GM21390 (cell line): ENCODE results near the gene OR6C75.
"Not testable (repeated sequence)": the region's sequence is repeated elsewhere in the genome, so short reads cannot be mapped to it uniquely, and the experiment has no call there.

ENCODE experiments used
- ATAC-seq: cut with Tn5 transposase; IDR thresholded peaks from one replicate; pipeline ENCODE4 v1.9.1; 2021; ENCODE audit not compliant: unreplicated experiment

OR6C75 gene

DNA sequence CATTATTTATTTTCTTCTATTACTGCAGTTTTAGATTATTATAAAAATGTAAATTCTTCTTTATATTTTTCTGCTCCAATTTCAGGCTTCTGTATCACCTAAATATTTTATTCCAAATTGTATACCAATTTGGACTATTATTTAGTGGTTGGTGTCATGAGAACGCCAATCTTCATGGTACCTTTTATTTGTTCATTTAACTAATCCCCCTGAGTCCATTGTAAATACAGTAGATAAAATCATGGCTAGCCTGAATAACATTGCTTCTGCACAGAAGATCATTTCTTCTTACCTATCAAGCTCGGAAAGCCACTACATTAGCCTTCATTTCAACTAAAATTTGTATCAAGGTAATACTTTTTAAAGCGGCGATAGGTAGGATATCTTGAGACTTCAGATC is at the start of gene OR6C75:
Gene OR6C75 (plus strand): TSS at position 301 of the 400 bp plus-strand sequence. CDS start 2,136 bp downstream, outside the sequence.
- ATAC-seq: no peak

DNA sequence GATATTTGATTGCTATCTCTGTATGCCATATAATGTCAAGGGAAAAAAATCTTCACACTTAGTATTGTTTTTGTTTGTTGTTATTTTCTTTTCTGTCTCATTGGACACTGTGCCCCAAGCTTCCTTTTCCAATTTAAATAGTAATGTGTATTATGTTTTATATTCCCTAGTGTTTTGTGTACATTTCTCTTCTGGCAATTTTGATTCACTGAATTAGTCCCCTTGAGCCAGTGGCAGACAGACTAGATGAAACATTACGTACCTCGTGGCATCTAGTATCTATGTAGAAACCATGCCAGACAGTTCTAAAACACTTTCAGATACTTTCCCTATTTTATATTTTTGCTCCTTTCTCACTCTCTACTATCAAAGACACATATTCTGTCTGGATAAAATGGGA is 48.7 kb upstream of the OR6C75 start, which contains the start of gene OR6C1:
Gene OR6C1 (plus strand): TSS at position 301 of the 400 bp plus-strand sequence. CDS start 6,257 bp downstream, outside the sequence.
- no peak for ATAC-seq

GRCh38 chr12:55320201-55320600 is 42.6 kb upstream of the OR6C75 start:
- no peak for ATAC-seq

DNA sequence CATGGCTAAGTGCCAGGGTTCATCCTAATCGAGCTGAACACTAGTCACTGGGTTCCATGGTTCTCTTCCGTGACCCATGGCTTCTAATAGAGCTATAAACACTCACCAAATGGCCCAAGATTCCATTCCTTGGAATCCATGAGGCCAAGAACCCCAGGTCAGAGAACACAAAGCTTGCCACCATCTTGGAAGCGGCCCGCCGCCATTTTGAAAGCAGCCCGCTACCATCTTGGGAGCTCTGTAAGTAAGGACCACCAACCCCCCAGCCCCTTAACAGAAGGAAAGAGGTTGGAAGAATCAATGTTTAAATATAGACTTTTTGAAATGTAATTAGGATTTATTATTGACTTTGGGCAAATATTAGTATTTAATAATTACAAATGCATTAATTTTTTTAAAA is 37.0 kb upstream of the OR6C75 start:
- not testable (repeated sequence) for ATAC-seq

DNA sequence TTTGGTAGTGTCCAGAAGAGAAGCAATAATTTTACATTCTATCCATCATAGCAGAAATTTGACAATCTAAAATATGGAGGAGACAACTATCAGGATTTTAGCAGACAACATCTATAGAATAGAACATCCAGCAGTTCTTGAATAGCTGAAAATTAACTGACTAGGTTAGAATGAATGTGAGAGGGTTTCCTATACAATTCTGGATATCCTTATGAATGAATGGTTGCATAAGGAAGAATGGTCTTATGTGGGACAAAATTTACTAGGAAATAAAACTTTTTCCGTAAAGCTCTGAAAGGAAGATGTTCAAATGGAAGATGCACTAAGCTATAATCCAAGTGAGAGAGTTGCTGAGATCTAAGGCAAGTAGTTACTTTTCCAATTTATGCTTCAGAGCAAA is 32.3 kb upstream of the OR6C75 start, which contains the start of gene OR6C3:
Gene OR6C3 (plus strand): TSS at position 301 of the 400 bp plus-strand sequence. CDS start 955 bp downstream, outside the sequence.
- no peak for ATAC-seq

- no peak for ATAC-seq
Observed at GRCh38 chr12:55336002-55336401, 26.8 kb upstream of the OR6C75 start.

DNA sequence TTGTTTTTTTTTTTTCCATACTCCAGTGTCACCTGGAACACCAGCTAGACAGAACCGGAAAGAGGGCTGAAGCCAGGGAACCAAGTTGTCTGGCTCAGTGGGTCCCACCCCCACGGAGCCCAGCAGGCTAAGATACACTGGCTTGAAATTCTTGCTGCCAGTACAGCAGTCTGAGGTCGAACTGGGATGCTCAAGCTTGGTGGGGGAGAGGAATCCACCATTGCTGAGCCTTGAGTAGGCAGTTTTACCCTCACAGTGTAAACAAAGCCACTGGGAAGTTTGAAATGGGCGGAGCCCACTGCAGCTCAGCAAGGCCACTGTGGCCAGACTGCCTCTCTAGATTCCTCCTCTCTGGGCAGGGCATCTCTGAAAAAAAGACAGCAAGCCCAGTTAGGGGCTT is 7.4 kb upstream of the OR6C75 start:
- not testable (repeated sequence) for ATAC-seq

DNA sequence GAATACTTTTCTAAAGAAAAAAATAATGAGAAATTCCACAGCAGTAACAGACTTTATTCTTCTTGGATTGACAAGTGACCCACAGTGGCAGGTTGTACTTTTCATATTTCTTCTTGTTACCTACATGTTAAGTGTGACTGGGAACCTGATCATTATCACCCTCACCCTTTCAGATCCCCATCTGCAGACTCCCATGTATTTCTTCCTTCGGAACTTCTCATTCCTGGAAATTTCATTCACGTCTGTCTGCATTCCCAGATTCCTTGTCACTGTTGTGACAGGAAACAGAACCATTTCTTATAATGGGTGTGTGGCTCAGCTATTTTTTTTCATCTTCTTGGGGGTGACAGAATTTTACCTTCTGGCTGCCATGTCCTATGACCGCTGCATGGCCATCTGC is 2.3 kb downstream of the OR6C75 start:
- no peak for ATAC-seq

GRCh38 chr12:55372521-55372920 is 9.7 kb downstream of the OR6C75 start:
- no peak for ATAC-seq

DNA sequence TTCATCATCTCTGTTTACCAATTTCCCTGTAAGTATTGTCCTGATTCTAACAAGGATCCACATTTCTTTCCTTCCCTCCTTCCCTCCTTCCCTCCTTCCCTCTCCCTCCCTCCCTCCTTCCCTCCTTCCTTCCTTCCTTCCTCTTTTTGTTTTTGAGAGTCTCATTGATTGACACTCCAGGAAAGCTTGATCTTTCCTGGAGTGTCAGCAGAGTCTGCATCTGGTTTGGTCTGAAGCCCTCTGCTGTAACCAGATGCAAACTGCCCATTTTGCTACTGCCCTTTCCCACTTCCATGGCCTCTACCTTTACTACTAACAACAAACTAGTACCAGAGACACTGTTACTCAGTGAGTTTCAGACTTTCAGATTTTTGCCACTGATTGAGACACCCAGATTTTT is 23.1 kb downstream of the OR6C75 start:
- no peak for ATAC-seq

DNA sequence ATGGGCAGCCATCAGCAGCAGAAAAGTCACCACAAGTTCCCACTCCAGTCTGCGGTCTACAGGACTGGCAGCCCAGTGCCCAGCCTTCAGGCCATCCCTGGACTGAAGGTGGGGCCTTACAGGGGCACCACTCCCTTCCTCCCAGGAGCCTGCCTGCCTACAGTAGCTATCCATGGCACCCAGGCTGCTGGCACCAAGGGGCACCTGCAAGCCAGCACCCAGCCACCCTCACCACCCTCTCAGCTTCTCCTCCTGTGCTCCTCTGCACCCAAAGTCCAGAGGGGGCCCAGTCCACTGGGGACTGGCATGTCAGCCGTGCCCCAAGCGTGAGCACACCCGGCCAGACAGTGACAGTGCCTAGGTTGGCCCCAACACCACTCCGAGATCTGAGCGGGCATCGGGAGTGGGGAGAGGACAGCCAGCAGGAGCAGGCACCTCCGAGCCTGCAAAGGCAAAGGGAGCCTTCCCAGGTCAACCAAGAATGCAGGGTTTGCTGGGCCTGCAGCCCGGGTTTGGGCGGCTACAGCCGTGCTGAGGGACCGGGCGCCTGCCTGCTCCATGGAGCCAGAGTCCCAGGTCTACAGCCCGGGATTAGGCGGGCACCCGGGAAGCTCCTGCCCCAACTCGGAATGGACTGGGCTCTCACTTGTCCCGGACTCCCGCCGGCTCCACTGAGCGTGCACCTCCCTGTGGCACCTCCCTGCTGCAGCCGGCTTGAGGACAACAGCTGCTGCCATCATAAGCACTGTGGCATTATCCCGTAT is 29.4 kb downstream of the OR6C75 start:
- ATAC-seq: no peak

DNA sequence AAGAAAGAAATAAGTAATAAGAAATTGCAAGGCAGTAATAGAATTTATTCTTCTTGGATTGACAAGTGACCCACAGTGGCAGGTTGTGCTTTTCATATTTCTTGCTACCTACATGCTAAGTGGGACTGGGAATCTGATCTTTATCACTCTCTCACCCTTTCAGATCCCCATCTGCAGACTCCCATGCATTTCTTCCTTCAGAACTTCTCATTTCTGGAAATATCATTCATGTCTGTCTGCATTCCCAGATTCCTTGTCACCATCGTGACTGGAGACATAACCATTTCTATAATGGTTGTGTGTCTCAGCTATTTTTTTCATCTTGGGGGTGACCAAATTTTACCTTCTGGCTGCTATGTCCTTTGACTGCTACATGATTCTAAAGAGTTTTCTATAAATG is 33.6 kb downstream of the OR6C75 start:
- ATAC-seq: no peak

DNA sequence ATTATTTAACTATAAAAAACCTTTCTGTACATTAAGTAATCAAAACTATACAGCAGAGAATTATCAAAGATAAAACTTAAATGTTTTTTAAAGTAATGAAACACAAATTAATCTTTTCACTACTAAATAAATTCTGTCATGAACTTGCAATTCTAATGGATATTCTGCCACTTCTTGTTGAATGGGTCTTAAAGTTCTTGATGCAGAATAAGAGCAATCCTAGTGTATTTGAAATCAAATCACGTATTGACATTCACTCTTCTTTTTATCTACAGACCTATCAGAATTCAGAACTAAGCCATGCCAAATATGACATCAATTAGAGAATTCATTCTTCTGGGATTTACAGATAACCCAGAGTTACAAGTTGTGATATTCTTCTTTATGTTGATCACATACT is 37.5 kb downstream of the OR6C75 start, which contains the start of gene OR6C65:
Gene OR6C65 (plus strand): TSS at position 301 of the 400 bp plus-strand sequence. CDS start 0 bp downstream, at position 301.
- ATAC-seq: no peak

- ATAC-seq: no peak
Observed at GRCh38 chr12:55407866-55408265, 45.1 kb downstream of the OR6C75 start.

DNA sequence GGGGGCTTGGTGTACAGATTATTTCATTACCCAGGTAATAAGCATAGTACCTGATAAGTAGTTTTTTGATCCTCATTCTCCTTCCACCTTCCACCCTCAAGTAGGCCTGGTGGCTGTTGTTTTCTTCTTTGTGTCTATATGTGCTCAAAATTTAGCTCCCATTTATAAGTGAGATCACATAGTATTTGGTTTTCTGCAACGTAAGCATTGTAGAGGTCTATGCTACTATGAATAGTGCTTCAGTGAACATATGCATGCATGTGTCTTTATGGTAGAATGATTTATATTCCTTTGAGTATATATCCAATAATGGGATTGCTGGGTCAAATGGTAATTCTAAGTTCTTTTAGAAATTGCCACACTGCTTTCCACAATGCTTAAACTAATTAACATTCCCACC is 46.4 kb downstream of the OR6C75 start:
- not testable (repeated sequence) for ATAC-seq

GRCh38 chr12:55412138-55412537 is 49.4 kb downstream of the OR6C75 start:
- ATAC-seq: not testable (repeated sequence)

DNA sequence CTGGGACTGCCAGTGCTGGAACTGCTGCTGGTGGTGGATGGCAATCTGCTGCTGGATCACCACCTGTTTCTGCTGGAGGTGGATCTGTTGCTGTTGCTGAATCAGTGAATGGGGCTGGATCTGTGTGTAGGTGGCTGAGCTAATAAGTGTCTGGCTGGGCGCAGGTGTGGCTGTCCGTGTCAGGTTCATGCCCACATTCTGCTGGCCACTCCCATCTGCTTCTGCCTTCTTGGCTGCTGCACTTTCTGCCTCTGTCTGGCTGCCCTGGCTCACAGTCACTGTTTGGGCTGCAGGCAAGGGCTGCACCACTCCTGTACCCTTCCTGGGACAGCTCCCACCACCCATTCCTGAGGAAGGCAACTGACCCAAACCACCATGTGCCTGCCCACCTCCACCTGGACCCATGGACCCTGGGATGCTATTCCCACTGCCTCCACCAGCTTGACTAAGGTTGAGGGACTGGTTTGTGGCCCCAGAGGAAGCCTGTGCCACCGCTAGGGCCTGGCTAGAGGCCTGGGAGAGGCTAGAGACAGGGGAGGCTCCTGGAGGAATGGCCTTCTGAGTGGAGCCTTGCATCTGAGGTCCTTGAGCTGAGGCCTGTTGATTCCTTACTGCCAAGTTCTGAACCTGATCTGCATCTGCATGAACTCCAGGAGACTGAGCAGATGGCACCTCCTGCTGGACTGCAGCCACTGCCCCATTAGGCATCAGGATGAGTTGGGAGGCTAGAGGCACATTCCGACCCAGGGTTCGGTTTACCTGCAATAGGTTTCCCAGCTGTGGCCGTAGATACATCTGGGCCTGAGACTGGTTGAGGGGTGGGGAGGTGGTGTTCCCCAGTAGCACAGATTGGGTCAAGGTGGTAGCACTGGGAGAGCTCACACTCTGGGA is 51.0 kb downstream of the OR6C75 start:
- not testable (repeated sequence) for ATAC-seq

GRCh38 chr12:55414396-55414823 is 51.6 kb downstream of the OR6C75 start:
- not testable (repeated sequence) for ATAC-seq

GRCh38 chr12:55414889-55415288 is 52.1 kb downstream of the OR6C75 start:
- ATAC-seq: not testable (repeated sequence)

- ATAC-seq: no peak
Observed at GRCh38 chr12:55416961-55417360, 54.2 kb downstream of the OR6C75 start.
